Smooth muscle cell (in vitro differentiated cells): Measurements from ENCODE around the gene SHISAL2B. TPM values are rescaled to one million over a fixed set of nuclear protein-coding genes. Genes with fewer than 3 reads are reported as not detected.

Experiments
- DNase-seq: peaks from one replicate; lab custom pipeline; 2025; ENCODE audit not compliant: unreplicated experiment; lab: John Stamatoyannopoulos, UW
- H2AFZ ChIP-seq: fragments of 200-600 bp; sonication (generic); 2 replicates; pipeline ENCODE4 v1.6.0; 2016; ENCODE audit warnings: antibody characterized with exemption, low read depth, mild to moderate bottlenecking
- H3F3A ChIP-seq: fragments of 200-600 bp; sonication (generic); 2 replicates; pipeline ENCODE4 v1.6.0; 2017; ENCODE audit warnings: antibody characterized with exemption, low read depth
- H3K27ac ChIP-seq: fragments of 200-600 bp; sonication (generic); 2 replicates; pipeline ENCODE4 v1.5.1; 2016; ENCODE audit warnings: low read depth, mild to moderate bottlenecking
- H3K27me3 ChIP-seq: fragments of 200-600 bp; sonication (generic); 2 replicates; pipeline ENCODE4 v1.6.1; 2016; ENCODE audit warnings: low read depth, mild to moderate bottlenecking
- H3K36me3 ChIP-seq: fragments of 200-600 bp; sonication (generic); 2 replicates; pipeline ENCODE4 v1.5.1; 2016; ENCODE audit warnings: low read depth
- H3K4me1 ChIP-seq: fragments of 200-600 bp; sonication (generic); 2 replicates; pipeline ENCODE4 v1.5.1; 2016; ENCODE audit warnings: low read depth
- H3K4me2 ChIP-seq: fragments of 200-600 bp; sonication (generic); 2 replicates; pipeline ENCODE4 v1.6.0; 2016; ENCODE audit warnings: mild to moderate bottlenecking
- H3K4me3 ChIP-seq: fragments of 200-600 bp; sonication (generic); 2 replicates; pipeline ENCODE4 v1.5.1; 2016; ENCODE audit warnings: mild to moderate bottlenecking
- H3K79me2 ChIP-seq: fragments of 200-600 bp; sonication (generic); 2 replicates; pipeline ENCODE4 v1.6.0; 2016; ENCODE audit warnings: low read depth, mild to moderate bottlenecking
- H3K9ac ChIP-seq: fragments of 200-600 bp; sonication (generic); 2 replicates; pipeline ENCODE4 v1.6.0; 2016; ENCODE audit warnings: low read depth
- H3K9me3 ChIP-seq: fragments of 200-600 bp; sonication (generic); replicated peaks from 2 replicates; pipeline ENCODE4 v1.5.1; 2016; ENCODE audit warnings: low read depth
- H4K20me1 ChIP-seq: fragments of 200-600 bp; sonication (generic); 2 replicates; pipeline ENCODE4 v1.6.0; 2016; ENCODE audit warnings: low read depth
- WGBS: methylation state at CpG from one replicate; pipeline ENCODE4 v1.1.7; 2016; ENCODE audit warnings: low lambda C conversion rate; 5-methylcytosine and 5-hydroxymethylcytosine counted together
- polyA plus RNA-seq: library from polyadenylated mRNA; unstranded; fragments of >200 nt; fragmentation: Nextera tagmentation; extraction: Ambion mirVana; gene quantifications from 2 replicates; pipeline ENCODE4 v1.2.1, GENCODE V29; 2016
- total RNA-seq: library from RNA; depleted of rRNA; stranded (reverse); fragments of >200 nt; gene quantifications from 2 replicates; pipeline ENCODE4 v1.2.3, GENCODE V29; 2014
- TF ChIP-seq, protein P1 (sequence below): fragments of 200-600 bp; sonication (generic); IDR thresholded peaks from 2 replicates; pipeline ENCODE4 v1.5.1; 2017; ENCODE audit warnings: borderline replicate concordance, mild to moderate bottlenecking, antibody characterized with exemption; ENCODE audit not compliant: insufficient read depth, poor library complexity, severe bottlenecking

Gene SHISAL2B
- total and polyA plus RNA-seq, 2 experiments from 2014 or later, result not detected

- 69% methylated on average over 4 of the region's 4 CpGs for WGBS
- Histone ChIP-seq H4K20me1 (peaks cover 68% of the 10 kb centered on the region), H3K4me3 (no peak overlapping the region), H3K36me3 (no peaks in the 10 kb centered on the region), H3K4me1 (peaks cover 38% of the 10 kb centered on the region), H3K79me2 (peaks cover 93% of the 10 kb centered on the region), H3K9ac (no peak overlapping the region), H3K4me2 (no peak overlapping the region), H3F3A (no peaks in the 10 kb centered on the region), H3K27me3 (no peaks in the 10 kb centered on the region), H3K27ac (no peak overlapping the region), H2AFZ (no peak overlapping the region), H3K9me3 (no peaks in the 10 kb centered on the region)
- TF ChIP-seq, protein P1, sequence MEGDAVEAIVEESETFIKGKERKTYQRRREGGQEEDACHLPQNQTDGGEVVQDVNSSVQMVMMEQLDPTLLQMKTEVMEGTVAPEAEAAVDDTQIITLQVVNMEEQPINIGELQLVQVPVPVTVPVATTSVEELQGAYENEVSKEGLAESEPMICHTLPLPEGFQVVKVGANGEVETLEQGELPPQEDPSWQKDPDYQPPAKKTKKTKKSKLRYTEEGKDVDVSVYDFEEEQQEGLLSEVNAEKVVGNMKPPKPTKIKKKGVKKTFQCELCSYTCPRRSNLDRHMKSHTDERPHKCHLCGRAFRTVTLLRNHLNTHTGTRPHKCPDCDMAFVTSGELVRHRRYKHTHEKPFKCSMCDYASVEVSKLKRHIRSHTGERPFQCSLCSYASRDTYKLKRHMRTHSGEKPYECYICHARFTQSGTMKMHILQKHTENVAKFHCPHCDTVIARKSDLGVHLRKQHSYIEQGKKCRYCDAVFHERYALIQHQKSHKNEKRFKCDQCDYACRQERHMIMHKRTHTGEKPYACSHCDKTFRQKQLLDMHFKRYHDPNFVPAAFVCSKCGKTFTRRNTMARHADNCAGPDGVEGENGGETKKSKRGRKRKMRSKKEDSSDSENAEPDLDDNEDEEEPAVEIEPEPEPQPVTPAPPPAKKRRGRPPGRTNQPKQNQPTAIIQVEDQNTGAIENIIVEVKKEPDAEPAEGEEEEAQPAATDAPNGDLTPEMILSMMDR, result no peak
- no peak for DNase-seq
Measured at GRCh38 chr5:64763948-64764503, 73.7 kb downstream of the SHISAL2B start.

DNA sequence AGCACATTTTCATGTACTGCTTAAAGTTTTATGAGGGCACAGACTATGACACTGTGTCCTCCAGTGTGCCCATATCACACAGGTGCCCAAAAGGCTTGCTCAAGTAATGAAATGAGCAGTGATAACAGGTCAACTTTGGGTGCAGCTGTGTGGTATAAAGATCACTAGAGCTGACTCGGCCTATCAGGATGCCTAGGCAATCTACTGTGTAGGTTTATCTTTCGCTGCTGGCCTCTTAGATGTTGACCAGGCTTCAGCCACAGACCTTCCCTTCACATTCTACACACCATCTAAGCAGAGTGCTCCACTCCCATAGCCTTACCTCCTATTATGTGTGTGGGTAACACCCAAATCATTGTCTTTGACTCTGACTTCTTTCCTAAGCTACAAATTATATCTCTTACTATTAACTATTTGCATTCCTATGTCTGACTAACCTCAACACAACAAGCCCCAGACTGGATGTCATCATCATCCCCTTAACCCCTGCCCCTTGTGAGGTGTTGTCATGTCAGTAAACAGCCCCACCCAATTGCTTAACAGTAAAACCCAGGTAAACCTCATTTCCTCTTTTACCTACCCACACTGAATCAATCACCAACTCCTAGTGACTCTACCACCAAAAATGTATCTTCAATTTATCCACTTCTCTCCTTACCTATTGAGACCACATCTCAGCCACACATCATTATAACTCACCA lies 75.7 kb downstream of the SHISAL2B start:
- no peaks in the 10 kb centered on the region for H3K9me3 ChIP-seq
- DNase-seq, result no peak
- WGBS, result 100% methylated on average over 2 of the region's 2 CpGs
- H3K27ac ChIP-seq, result peak overlapping the region; percentile 40
- no peaks in the 10 kb centered on the region for H3F3A ChIP-seq
- peak overlapping the region; percentile 14 for H3K9ac ChIP-seq
- H3K4me2 ChIP-seq, result peak overlapping the region; percentile 96
- H2AFZ ChIP-seq, result no peak overlapping the region
- H3K27me3 ChIP-seq, result no peaks in the 10 kb centered on the region
- H3K79me2 ChIP-seq, result peaks cover 93% of the 10 kb centered on the region
- peaks cover 49% of the 10 kb centered on the region for H4K20me1 ChIP-seq
- peaks cover 19% of the 10 kb centered on the region for H3K4me1 ChIP-seq
- TF ChIP-seq, protein P1, result no peak
- no peak overlapping the region for H3K4me3 ChIP-seq
- H3K36me3 ChIP-seq, result no peaks in the 10 kb centered on the region

- Histone ChIP-seq H3F3A (no peaks in the 10 kb centered on the region), H3K4me1 (peaks cover 13% of the 10 kb centered on the region), H3K36me3 (no peaks in the 10 kb centered on the region), H4K20me1 (peaks cover 39% of the 10 kb centered on the region), H3K79me2 (peaks cover 93% of the 10 kb centered on the region), H3K9ac (peak overlapping the region; percentile 94), H3K9me3 (no peaks in the 10 kb centered on the region), H3K4me3 (peak overlapping the region; percentile 73), H3K27me3 (no peaks in the 10 kb centered on the region), H3K27ac (peak overlapping the region; percentile 77), H2AFZ (no peak overlapping the region), H3K4me2 (peak overlapping the region; percentile 96)
- WGBS, result 97% methylated on average over 2 of the region's 2 CpGs
- TF ChIP-seq, protein P1, result no peak
- no peak for DNase-seq
Measured at GRCh38 chr5:64766941-64767340, 76.6 kb downstream of the SHISAL2B start.

Other genes with a start within 250 kb of the SHISAL2B start
- gene RGS7BP, start 184.5 kb upstream of the SHISAL2B start, total RNA-seq, result 2.6 TPM in 1 of 2 replicates, not detected in the other
- not detected in 2 replicates for gene RGS7BP, start 184.5 kb upstream of the SHISAL2B start, polyA plus RNA-seq
- gene SREK1IP1, start 78.2 kb downstream of the SHISAL2B start, total RNA-seq, result 21.7 and 37.6 TPM in 2 replicates
- gene SREK1IP1, start 78.2 kb downstream of the SHISAL2B start, polyA plus RNA-seq, result 36.5 and 36.6 TPM in 2 replicates
- gene CWC27, start 78.4 kb downstream of the SHISAL2B start, total RNA-seq, result 32.8 and 34.6 TPM in 2 replicates
- gene CWC27, start 78.4 kb downstream of the SHISAL2B start, polyA plus RNA-seq, result 40.8 and 42.2 TPM in 2 replicates